ENCODE measurements around the gene GALR3. TPM values are rescaled to one million over a fixed set of nuclear protein-coding genes. Genes with fewer than 3 reads are reported as not detected.

The GALR3 gene
- total RNA-seq, 1 donor from 2014 or later = not detected

DNA sequence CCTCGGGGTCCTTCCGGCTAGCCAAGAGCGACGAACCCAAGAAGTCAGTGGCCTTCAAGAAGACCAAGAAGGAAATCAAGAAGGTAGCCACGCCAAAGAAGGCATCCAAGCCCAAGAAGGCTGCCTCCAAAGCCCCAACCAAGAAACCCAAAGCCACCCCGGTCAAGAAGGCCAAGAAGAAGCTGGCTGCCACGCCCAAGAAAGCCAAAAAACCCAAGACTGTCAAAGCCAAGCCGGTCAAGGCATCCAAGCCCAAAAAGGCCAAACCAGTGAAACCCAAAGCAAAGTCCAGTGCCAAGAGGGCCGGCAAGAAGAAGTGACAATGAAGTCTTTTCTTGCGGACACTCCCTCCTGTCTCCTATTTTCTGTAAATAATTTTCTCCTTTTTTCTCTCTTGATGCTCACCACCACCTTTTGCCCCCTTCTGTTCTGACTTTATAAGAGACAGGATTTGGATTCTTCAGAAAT lies 17.3 kb upstream of the GALR3 start:
- no peak for TF ChIP-seq CTCF (IDR thresholded peaks at IDR 0.05)
- H3K27me3 ChIP-seq = no peaks in the 10 kb centered on the region
- peak overlapping the region; percentile 83 to 89 for H3K27ac ChIP-seq
- H3K36me3 ChIP-seq = no peaks in the 10 kb centered on the region
- H3K9me3 ChIP-seq = no peaks in the 10 kb centered on the region
- DNase-seq (ENCODE audit: low spot score in 2 of 2) = no peak
- H3K4me3 ChIP-seq = peak overlapping the region; percentile 67 to 72
- peaks cover 9 to 23% of the 10 kb centered on the region in 2 donors for H3K4me1 ChIP-seq
- intact Hi-C loops (cut with DNase I) = loop anchor here (2.0 kb wide), 2 partner anchors 39 to 949 kb away; partner anchors contain the start of genes ANKRD54 and SUN2

GRCh38 chr22:37806409-37807333 lies 16.5 kb upstream of the GALR3 start:
- Histone ChIP-seq H3K4me3 (peak overlapping the region; percentile 67 to 72), H3K27ac (peak overlapping the region; percentile 83 to 89), H3K27me3 (no peaks in the 10 kb centered on the region), H3K9me3 (no peaks in the 10 kb centered on the region), H3K36me3 (no peaks in the 10 kb centered on the region), H3K4me1 (peaks cover 9 to 23% of the 10 kb centered on the region in 2 donors)
- no peak for TF ChIP-seq CTCF (IDR thresholded peaks at IDR 0.05)
- intact Hi-C loops (cut with DNase I) = loop anchor here (1.0 to 2.0 kb wide), 3 partner anchors 38 to 948 kb away; partner anchors contain the start of genes ANKRD54, LGALS1 and SUN2
- no peak for DNase-seq (ENCODE audit: low spot score in 2 of 2)

- peak within 1 kb of the TSS; percentile 83 to 89 for H3K27ac ChIP-seq
- no peak for TF ChIP-seq CTCF (IDR thresholded peaks at IDR 0.05)
- intact Hi-C loops (cut with DNase I) = loop anchor here (1.0 to 2.0 kb wide), 3 partner anchors 37 to 947 kb away; partner anchors contain the start of genes ANKRD54, LGALS1 and SUN2
- no peaks in the 10 kb centered on the region for H3K9me3 ChIP-seq
- no peaks in the 10 kb centered on the region for H3K27me3 ChIP-seq
- DNase-seq (ENCODE audit: low spot score in 2 of 2) = peak; percentile 80 to 98
- H3K4me3 ChIP-seq = peak within 1 kb of the TSS; percentile 67 to 72
- H3K4me1 ChIP-seq = peaks cover 6 to 17% of the 10 kb centered on the region in 2 donors
- H3K36me3 ChIP-seq = no peaks in the 10 kb centered on the region
Measured at GRCh38 chr22:37807410-37808293, 15.5 kb upstream of the GALR3 start, which contains the start of gene GCAT. Gene GCAT, plus strand, starts transcription at chr22:37807934. Its CDS starts 34 bp downstream, at chr22:37807968.

DNA sequence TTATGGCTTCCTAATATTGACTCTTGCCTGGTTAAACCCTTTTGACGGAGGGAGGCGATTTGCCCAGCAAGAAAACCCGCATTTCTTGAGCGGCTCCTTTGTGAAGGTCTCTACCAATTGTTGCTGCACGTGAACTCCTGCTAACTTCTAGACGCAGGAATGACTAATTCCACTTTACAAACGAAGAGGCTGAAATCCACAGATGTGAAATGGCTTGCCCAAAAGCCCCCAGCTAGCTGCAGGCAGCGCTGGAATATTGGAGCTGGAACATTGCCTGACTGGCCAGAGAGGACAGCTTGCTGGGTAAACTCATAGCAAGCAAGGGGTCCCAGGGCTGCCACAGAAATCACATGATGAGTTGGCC lies 14.9 kb upstream of the GALR3 start:
- peaks cover 6 to 13% of the 10 kb centered on the region in 2 donors for H3K4me1 ChIP-seq
- intact Hi-C loops (cut with DNase I) = no loop called here
- H3K27ac ChIP-seq = peak overlapping the region; percentile 47 to 63
- H3K36me3 ChIP-seq = no peaks in the 10 kb centered on the region
- no peaks in the 10 kb centered on the region for H3K27me3 ChIP-seq
- H3K4me3 ChIP-seq = peak overlapping the region; percentile 67 to 72
- no peak for DNase-seq (ENCODE audit: low spot score in 2 of 2)
- TF ChIP-seq CTCF (IDR thresholded peaks at IDR 0.05) = no peak
- H3K9me3 ChIP-seq = no peaks in the 10 kb centered on the region

- H3K9me3 ChIP-seq = no peaks in the 10 kb centered on the region
- no peaks in the 10 kb centered on the region for H3K36me3 ChIP-seq
- H3K27ac ChIP-seq = no peak overlapping the region
- peaks cover 6 to 10% of the 10 kb centered on the region in 2 donors for H3K4me1 ChIP-seq
- DNase-seq (ENCODE audit: low spot score in 2 of 2) = no peak
- TF ChIP-seq CTCF (IDR thresholded peaks at IDR 0.05) = no peak
- no peak overlapping the region for H3K4me3 ChIP-seq
- no peaks in the 10 kb centered on the region for H3K27me3 ChIP-seq
- intact Hi-C loops (cut with DNase I) = no loop called here
Measured at GRCh38 chr22:37809672-37810333, 13.4 kb upstream of the GALR3 start.
